HG03097 (cell line): ENCODE results near the gene ADRA1B.

ENCODE experiments used
- ATAC-seq: cut with Tn5 transposase; IDR thresholded peaks from one replicate; pipeline ENCODE4 v1.9.1; 2021; ENCODE audit not compliant: unreplicated experiment, low FRiP score

Gene ADRA1B

GRCh38 chr5:159901308-159901707 is 15.0 kb upstream of the ADRA1B start:
- no peak for ATAC-seq

- ATAC-seq, result no peak
Measured at GRCh38 chr5:159901772-159902171, 14.5 kb upstream of the ADRA1B start.

- no peak for ATAC-seq
Measured at GRCh38 chr5:159902444-159903121, 13.7 kb upstream of the ADRA1B start.

GRCh38 chr5:159903131-159903530 is 13.2 kb upstream of the ADRA1B start:
- no peak for ATAC-seq

- no peak for ATAC-seq
Measured at GRCh38 chr5:159904874-159905273, 11.4 kb upstream of the ADRA1B start.

GRCh38 chr5:159905496-159905895 is 10.8 kb upstream of the ADRA1B start:
- ATAC-seq, result no peak

GRCh38 chr5:159906463-159906862 is 9.8 kb upstream of the ADRA1B start:
- ATAC-seq, result no peak

- no peak for ATAC-seq
Measured at GRCh38 chr5:159906943-159907342, 9.3 kb upstream of the ADRA1B start.

- no peak for ATAC-seq
Measured at GRCh38 chr5:159907689-159908590, 8.3 kb upstream of the ADRA1B start.

GRCh38 chr5:159908591-159908940 is 7.7 kb upstream of the ADRA1B start:
- no peak for ATAC-seq

GRCh38 chr5:159909126-159909525 is 7.2 kb upstream of the ADRA1B start:
- ATAC-seq, result no peak

- no peak for ATAC-seq
Measured at GRCh38 chr5:159910207-159910842, 6.0 kb upstream of the ADRA1B start.

- no peak for ATAC-seq
Measured at GRCh38 chr5:159910843-159911229, 5.4 kb upstream of the ADRA1B start.

- ATAC-seq, result no peak
Measured at GRCh38 chr5:159911349-159911748, 4.9 kb upstream of the ADRA1B start.

- no peak for ATAC-seq
Measured at GRCh38 chr5:159912033-159912800, 4.1 kb upstream of the ADRA1B start.

- ATAC-seq, result no peak
Measured at GRCh38 chr5:159913048-159913447, 3.2 kb upstream of the ADRA1B start.

GRCh38 chr5:159913501-159913900 is 2.8 kb upstream of the ADRA1B start:
- ATAC-seq, result no peak

- no peak for ATAC-seq
Measured at GRCh38 chr5:159916841-159917761, 819 bp downstream of the ADRA1B start.

- ATAC-seq, result no peak
Measured at GRCh38 chr5:159917994-159918393, 1.7 kb downstream of the ADRA1B start.

- ATAC-seq, result no peak
Measured at GRCh38 chr5:159921721-159922120, 5.4 kb downstream of the ADRA1B start.
